Measurements from ENCODE around the gene MFAP4. TPM values are rescaled to one million over a fixed set of nuclear protein-coding genes. Genes with fewer than 3 reads are reported as not detected.

Gene MFAP4
- total RNA-seq, 1 experiment from 2014 or later = not detected

- no peak overlapping the region for H3K27ac ChIP-seq
- H4K20me1 ChIP-seq (ENCODE audit: insufficient read depth) = no peaks in the 10 kb centered on the region
- no peak overlapping the region for H3K4me3 ChIP-seq
- intact Hi-C loops (cut with micrococcal nuclease; ENCODE audit: unreplicated experiment) = no loop called here
- H3K36me3 ChIP-seq (ENCODE audit: low read depth) = no peaks in the 10 kb centered on the region
- H2AFZ ChIP-seq = no peak overlapping the region
- ChIA-PET POLR2A (ENCODE audit: unreplicated experiment) (no interaction called here), CTCF (no interaction called here)
- peaks cover 6% of the 10 kb centered on the region for H3F3A ChIP-seq (ENCODE audit: insufficient read depth, low read depth)
- no TSS peak for BruUV-seq (replicated peaks)
- H3K9me2 ChIP-seq (ENCODE audit: insufficient read depth) = no peaks in the 10 kb centered on the region
- no peaks in the 10 kb centered on the region for H3K9me3 ChIP-seq (ENCODE audit: insufficient read depth, low read depth)
- peaks cover 10% of the 10 kb centered on the region; the same call in 1 of the 2 replicates for H3K79me2 ChIP-seq (ENCODE audit: low read depth)
- DNase-seq = no peak
- no peaks in the 10 kb centered on the region for H3K27me3 ChIP-seq (ENCODE audit: insufficient read depth, low read depth)
- peaks cover 12% of the 10 kb centered on the region for H3K4me1 ChIP-seq (replicated peaks; ENCODE audit: insufficient read depth)
- TF ChIP-seq EZH2 (IDR thresholded peaks at IDR 0.05; ENCODE audit: low read depth) (no peak), CTCF (conservative IDR thresholded peaks at IDR 0.05) (no peak)
- no peak overlapping the region for H3K4me2 ChIP-seq
Measured at GRCh38 chr17:19372011-19372370, 15.0 kb downstream of the MFAP4 start.

GRCh38 chr17:19371259-19372010, 15.6 kb downstream of the MFAP4 start:
- BruUV-seq (replicated peaks) = no TSS peak
- H2AFZ ChIP-seq = no peak overlapping the region
- POLR2A ChIA-PET (ENCODE audit: unreplicated experiment) = no interaction called here

GRCh38 chr17:19370493-19370960, 16.5 kb downstream of the MFAP4 start:
- Histone ChIP-seq H3K4me2 (no peak overlapping the region), H3K27me3 (ENCODE audit: insufficient read depth, low read depth) (no peaks in the 10 kb centered on the region), H3K9me2 (ENCODE audit: insufficient read depth) (no peaks in the 10 kb centered on the region), H2AFZ (no peak overlapping the region), H3K4me3 (no peak overlapping the region), H3K4me1 (replicated peaks; ENCODE audit: insufficient read depth) (no peaks in the 10 kb centered on the region), H3F3A (ENCODE audit: insufficient read depth, low read depth) (peaks cover 4% of the 10 kb centered on the region; the same call in 1 of the 2 replicates), H3K79me2 (ENCODE audit: low read depth) (peaks cover 2% of the 10 kb centered on the region; the same call in 1 of the 2 replicates), H4K20me1 (ENCODE audit: insufficient read depth) (no peaks in the 10 kb centered on the region), H3K36me3 (ENCODE audit: low read depth) (no peaks in the 10 kb centered on the region), H3K27ac (no peak overlapping the region), H3K9me3 (ENCODE audit: insufficient read depth, low read depth) (no peaks in the 10 kb centered on the region)
- ChIA-PET POLR2A (ENCODE audit: unreplicated experiment) (no interaction called here), CTCF (interaction anchor here (0.9 kb wide), 1 partner anchor 348 kb away, joined by 3 read pairs; no protein-coding TSS in a partner anchor)
- intact Hi-C loops (cut with micrococcal nuclease; ENCODE audit: unreplicated experiment) = no loop called here
- BruUV-seq (replicated peaks) = no TSS peak
- TF ChIP-seq CTCF (conservative IDR thresholded peaks at IDR 0.05) = no peak
- TF ChIP-seq EZH2 (IDR thresholded peaks at IDR 0.05; ENCODE audit: low read depth) = no peak
- peak in 1 of 2 experiments; percentile 59 for DNase-seq

More at GRCh38 chr17:19371259-19372010, 15.6 kb downstream of the MFAP4 start:
- H3K9me2 ChIP-seq (ENCODE audit: insufficient read depth) = no peaks in the 10 kb centered on the region
- H4K20me1 ChIP-seq (ENCODE audit: insufficient read depth) = no peaks in the 10 kb centered on the region
- peaks cover 10% of the 10 kb centered on the region; the same call in 1 of the 2 replicates for H3K79me2 ChIP-seq (ENCODE audit: low read depth)
- no peak overlapping the region for H3K4me2 ChIP-seq
- DNase-seq = no peak
- H3K4me1 ChIP-seq (replicated peaks; ENCODE audit: insufficient read depth) = peaks cover 7% of the 10 kb centered on the region
- CTCF ChIA-PET = no interaction called here
- H3K36me3 ChIP-seq (ENCODE audit: low read depth) = no peaks in the 10 kb centered on the region
- H3K27me3 ChIP-seq (ENCODE audit: insufficient read depth, low read depth) = no peaks in the 10 kb centered on the region
- H3K9me3 ChIP-seq (ENCODE audit: insufficient read depth, low read depth) = no peaks in the 10 kb centered on the region
- intact Hi-C loops (cut with micrococcal nuclease; ENCODE audit: unreplicated experiment) = no loop called here
- no peak for TF ChIP-seq CTCF (conservative IDR thresholded peaks at IDR 0.05)
- no peak for TF ChIP-seq EZH2 (IDR thresholded peaks at IDR 0.05; ENCODE audit: low read depth)
- peaks cover 4% of the 10 kb centered on the region; the same call in 1 of the 2 replicates for H3F3A ChIP-seq (ENCODE audit: insufficient read depth, low read depth)
- H3K4me3 ChIP-seq = no peak overlapping the region
- H3K27ac ChIP-seq = no peak overlapping the region

Data from PC-9 (cell line).